ENCODE measurements around the gene ZNRF1. TPM values are rescaled to one million over a fixed set of nuclear protein-coding genes. Genes with fewer than 3 reads are reported as not detected.

Gene ZNRF1
- total RNA-seq, 1 donor: 20.7 TPM

DNA sequence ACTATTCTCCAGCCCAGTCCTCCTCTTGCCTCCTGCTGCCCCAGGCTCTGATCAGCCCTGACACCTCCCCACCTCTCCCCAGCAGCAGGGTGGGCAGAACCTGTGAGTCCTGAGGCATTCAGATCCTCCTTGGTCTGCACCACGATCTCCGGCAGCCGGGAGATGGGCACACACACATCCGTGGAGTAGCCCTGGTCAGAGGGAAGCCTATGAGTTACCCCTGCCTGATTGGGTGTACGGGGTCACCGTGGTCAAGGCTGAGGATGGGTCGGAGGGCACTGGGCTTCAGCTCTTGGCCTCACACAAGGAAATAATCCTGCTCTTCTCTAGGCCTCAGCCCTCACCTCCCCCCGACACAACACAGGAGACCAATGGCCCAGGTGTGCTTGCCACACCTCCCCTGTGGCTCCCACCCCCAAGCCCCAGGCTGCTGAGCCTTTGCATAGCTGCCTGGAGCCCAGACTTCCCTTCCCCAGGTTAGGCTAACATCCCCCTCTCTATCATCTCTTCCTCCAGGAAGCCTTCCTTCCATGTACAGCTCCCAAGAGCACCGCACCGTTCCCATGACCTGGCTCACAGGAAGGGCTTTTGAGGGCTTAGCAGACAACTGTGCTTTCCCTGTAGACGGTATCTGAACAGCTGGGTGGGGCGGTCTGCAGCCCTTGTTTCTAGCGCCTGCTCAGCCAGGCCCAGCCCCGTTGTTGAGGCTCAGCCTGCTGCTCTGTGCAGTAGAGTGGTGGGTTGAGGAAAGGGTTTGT, 114.1 kb downstream of the ZNRF1 start:
- no peak for DNase-seq (ENCODE audit: low read depth)
- H3K4me3 ChIP-seq (ENCODE audit: low read depth, low read length): no peak overlapping the region
- TF ChIP-seq, protein P1, sequence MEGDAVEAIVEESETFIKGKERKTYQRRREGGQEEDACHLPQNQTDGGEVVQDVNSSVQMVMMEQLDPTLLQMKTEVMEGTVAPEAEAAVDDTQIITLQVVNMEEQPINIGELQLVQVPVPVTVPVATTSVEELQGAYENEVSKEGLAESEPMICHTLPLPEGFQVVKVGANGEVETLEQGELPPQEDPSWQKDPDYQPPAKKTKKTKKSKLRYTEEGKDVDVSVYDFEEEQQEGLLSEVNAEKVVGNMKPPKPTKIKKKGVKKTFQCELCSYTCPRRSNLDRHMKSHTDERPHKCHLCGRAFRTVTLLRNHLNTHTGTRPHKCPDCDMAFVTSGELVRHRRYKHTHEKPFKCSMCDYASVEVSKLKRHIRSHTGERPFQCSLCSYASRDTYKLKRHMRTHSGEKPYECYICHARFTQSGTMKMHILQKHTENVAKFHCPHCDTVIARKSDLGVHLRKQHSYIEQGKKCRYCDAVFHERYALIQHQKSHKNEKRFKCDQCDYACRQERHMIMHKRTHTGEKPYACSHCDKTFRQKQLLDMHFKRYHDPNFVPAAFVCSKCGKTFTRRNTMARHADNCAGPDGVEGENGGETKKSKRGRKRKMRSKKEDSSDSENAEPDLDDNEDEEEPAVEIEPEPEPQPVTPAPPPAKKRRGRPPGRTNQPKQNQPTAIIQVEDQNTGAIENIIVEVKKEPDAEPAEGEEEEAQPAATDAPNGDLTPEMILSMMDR (IDR thresholded peaks at IDR 0.05; ENCODE audit: insufficient read depth, low read depth, low read length): no peak

DNA sequence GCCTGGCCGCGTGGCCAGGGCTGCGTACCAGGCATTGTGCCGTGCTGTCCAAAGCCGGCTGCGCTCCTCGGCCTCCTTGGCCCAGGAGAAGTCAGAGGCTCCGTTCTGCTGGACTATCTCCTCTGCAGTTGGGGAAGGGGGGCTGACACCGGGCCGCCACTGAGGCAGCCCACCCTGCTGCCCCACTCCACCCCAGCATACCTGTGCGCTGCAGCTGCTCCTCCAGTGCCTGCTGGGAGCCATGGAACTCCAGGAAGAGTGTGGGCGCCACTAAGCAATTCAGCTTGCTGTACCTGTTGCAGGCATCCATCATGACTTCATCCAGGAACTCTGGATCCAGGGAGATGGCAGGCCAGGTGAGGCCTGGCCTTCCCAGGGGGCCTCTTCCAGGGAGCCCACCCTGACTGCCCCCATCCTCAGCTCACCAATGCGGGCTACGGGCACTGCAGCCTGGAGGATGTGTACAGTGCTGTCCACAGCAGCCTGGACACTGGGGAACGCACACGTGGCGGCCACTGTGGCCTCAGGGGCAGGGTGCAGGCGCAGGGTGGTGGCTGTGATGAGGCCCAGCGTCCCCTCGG, 114.8 kb downstream of the ZNRF1 start:
- no peak overlapping the region for H3K4me3 ChIP-seq (ENCODE audit: low read depth, low read length)
- DNase-seq (ENCODE audit: low read depth): no peak
- TF ChIP-seq, protein P1 (IDR thresholded peaks at IDR 0.05; ENCODE audit: insufficient read depth, low read depth, low read length): no peak

DNA sequence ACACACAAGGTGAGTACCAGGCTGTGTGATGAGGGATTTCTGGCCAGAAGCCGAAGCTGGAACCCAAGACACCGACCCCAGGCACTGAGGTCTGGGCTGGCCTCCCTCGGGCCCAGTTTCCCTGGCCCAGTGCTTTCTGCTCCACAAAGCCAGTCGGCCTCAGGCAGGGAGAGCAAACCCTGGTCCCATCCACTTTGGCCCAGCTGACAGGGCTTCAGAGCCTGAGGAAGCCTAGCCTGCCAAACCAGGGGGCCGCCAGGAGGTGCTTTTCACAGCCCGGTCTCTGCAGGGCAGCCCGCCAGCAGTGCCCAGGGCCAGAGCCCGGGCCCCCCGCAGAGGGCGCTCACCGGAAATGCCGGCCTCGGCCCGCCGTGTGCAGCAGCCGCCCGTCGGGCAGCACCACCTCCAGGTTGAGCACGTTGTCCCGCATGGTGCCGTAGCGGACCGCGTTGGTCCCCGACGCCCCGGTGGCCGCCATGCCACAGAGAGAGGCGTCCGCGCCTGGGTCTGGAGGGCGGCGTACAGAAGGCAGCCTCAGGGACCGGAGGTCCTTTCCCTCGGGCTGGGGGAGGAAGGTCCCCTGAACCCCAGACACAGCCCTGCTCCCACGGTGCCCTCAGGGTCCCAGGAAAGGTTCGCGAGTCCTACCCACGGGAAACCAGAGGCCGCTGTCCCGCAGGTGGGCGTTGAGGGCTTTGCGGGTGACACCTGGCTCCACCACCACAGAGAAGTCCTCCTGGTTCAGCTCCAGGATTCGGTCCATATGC, 115.5 kb downstream of the ZNRF1 start:
- DNase-seq (ENCODE audit: low read depth): no peak
- H3K4me3 ChIP-seq (ENCODE audit: low read depth, low read length): no peak overlapping the region
- TF ChIP-seq, protein P1 (IDR thresholded peaks at IDR 0.05; ENCODE audit: insufficient read depth, low read depth, low read length): no peak

DNA sequence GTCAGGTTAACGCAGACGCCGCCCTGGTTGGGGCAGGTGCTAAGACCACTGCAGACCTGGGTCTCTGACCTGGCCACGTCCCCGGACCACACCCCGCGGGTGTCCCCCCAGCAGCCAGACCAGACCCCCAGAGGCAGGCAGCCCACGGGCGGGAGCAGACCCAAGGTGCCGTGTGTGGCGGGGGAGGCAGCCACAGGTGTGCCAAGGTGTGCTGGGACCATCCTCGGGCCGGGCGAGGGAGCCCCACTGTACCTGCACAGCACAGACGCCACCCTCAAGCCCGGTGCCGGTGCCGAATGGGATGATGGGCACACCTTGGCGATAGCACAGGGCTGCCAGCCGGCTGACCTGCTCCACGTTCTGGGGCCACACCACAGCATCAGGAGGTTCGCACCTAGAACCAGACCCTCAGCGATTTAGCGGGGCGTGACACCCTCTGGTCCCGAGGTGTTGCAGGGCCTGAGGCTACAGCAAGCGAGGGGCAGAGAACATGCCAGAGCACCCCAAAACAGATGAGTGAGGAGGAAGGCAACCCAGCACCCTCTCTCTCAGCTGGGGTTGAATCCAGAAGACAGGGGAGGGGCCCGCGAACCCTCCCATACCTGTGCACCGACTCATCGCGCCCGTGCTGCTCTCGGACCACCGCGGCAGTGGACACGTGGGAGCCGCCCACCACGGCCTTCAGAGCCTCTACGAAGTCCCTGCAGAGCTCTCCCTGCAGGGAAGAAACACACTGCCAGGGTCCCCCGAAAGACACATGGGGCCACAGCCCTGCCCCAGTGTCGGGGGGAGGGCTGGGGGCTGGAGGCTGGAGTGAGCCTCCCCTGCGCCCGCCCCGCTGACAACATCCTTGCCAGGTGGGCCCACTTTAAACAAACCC, 116.4 kb downstream of the ZNRF1 start:
- TF ChIP-seq, protein P1 (IDR thresholded peaks at IDR 0.05; ENCODE audit: insufficient read depth, low read depth, low read length): no peak
- DNase-seq (ENCODE audit: low read depth): no peak
- no peak overlapping the region for H3K4me3 ChIP-seq (ENCODE audit: low read depth, low read length)

DNA sequence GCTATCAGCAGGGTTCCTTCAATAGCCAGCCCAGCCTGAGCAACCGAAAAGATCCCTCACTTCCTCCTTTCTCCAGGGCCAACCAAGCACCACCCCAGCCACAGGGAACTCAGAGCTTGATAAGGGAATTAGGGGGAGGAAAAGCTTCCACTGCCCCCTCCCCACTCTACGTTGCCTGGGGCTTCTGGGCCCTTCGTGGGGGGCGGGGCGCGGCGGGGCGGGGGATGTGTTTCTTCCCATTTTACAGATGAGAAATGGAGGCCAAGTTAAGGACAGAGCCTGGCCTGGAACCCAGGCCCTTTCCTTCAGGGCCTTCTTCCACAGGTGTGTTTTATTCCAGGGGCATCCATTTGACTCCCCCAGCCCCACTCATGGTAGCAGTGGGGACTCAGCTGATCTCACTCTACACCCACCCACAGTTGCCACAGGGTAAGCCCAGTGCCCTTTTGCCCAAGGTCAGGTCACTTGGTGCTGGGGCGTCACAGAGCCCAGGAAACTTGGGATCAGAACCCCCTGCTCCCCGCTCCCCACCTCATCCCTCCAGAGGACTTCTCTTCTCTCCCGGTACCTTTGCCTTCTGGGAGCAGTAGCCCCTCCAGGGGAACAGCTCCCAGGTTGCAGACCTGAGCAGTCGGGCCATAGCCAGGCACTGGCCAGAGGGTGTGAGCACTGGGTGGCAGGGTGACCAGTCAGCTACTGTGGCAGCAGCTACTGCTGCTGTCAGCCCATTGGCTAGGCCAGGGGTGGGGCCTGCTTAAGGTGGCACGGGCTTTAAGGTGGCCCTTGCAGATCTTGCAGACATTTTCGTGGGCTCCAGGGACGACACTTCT, 117.5 kb downstream of the ZNRF1 start, which contains the start of gene LDHD:
LDHD (minus strand) TSS at position 700 of the 830 bp plus-strand sequence; CDS start at position 640, 60 bp downstream.
- peak; percentile 66 for DNase-seq (ENCODE audit: low read depth)
- TF ChIP-seq, protein P1 (IDR thresholded peaks at IDR 0.05; ENCODE audit: insufficient read depth, low read depth, low read length): no peak

More for the DNA sequence above, 117.5 kb downstream of the ZNRF1 start, which contains the start of gene LDHD:
- H3K4me3 ChIP-seq (ENCODE audit: low read depth, low read length): peak within 1 kb of the TSS; percentile 61
